ENCODE data around the gene CRIM1.

CRIM1 gene

DNA sequence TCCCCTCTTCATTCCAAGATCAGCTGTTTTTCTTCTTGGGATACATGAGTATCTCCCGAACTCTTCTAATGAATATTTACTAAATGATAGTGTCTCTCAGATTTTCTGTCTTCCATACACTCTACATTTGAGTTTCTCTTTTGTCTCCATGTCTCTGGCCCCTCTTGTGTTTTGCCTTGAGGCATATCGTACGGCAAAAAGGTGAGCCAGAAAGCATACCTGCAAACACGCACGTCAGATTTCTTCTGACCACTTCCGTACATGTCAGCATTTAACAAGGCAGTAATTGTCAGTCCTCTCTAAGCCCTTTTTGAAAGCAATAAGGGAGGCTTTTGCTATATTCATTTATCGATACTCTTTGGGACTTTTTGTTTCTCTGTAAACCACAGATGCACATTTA is 160.0 kb downstream of the CRIM1 start:
- DNase-seq (ENCODE audit: low read depth in 2 of 2, low spot score in 1 of 2) = no peak

DNA sequence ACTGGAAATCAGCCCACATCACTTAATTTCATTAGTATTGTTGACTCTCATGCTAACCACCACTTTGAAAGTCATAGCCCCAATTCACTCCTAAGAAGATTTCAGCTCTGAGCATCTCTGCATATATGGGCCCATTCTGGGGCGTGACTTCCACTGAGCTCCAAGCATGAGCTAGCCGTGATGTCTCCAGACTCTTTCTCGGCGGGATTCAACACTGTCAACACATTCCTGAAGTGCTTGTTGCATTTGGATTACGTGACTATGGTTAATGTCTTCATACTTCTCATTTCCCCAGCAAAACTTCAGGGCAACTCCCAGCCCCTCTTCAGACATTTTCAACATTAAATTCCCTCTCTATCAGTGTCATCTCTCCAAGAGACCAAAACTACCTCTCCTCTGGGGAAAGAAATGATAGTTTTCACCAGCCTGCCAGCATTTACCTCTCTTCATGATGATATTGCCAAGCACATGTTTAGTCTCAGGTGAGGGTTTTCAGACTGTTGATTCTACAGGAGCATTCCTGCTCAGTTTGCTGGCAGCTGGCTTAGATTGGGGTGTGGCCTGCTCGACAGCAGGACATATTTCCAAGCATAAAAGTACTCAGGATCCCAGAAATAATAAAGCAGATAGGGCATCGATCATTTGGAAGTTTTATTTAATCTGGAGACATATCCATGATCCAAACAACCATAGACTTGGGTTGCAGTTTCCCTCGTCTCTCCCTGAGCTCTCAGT is 160.7 kb downstream of the CRIM1 start:
- DNase-seq (ENCODE audit: low read depth in 2 of 2, low spot score in 1 of 2) = no peak

DNA sequence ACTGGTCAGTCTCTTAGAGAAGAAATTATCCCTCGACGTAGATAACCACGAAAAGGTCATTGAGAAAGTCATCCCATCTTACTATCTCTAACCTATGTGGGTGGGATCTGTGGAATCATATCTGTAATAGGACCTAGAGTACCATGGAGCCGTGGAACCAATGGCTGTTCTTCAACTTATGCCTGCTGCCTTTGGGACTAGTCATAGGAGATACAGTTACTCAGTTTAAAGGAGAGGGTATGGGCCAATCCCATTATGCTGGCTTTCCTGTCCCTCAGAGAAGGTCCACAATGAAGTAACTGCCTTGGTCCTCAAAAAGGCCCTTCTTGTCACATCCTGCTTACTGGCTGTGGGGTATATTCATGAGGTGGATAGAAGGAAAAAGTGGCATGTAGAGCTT is 164.9 kb downstream of the CRIM1 start:
- DNase-seq (ENCODE audit: low read depth in 2 of 2, low spot score in 1 of 2) = no peak

DNA sequence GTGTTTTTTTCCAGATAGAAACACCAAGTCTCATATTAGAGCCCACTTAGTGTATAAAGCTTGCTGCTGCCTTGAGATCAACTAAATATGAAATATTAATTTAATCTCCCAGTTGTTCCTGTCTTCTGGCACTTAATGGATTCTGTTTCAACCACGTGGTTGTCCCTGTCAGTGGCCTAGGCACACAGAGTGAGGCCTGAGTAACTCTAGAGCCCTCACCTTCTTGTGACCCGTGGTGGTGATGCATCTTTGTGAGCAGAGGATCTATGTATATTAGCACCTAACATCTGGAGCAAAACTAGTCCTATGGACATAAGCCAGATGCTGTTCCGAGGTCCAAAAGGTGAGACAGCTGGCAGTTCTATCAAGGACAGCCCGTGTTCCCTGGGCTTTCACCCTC is 167.6 kb downstream of the CRIM1 start:
- DNase-seq (ENCODE audit: low read depth in 2 of 2, low spot score in 1 of 2) = no peak

DNA sequence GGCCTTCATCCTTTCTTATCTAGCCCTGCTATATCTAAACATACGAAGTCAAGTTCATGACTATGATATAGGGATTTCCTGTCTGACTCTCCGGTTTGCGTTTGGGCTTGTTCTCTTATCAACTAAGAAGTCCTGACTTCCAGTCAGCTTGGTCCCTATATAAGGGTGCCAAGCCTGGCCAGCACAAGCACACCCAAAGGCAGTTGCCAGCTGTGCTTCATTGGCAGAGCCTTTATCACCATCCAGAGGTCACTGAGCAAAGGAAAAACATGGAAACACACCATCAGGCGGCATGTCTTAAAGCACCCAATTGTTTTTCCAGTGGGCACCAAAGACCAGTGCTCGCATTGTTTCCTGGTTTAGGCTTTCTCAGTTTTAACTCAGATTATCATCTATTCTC is 169.7 kb downstream of the CRIM1 start:
- DNase-seq (ENCODE audit: low read depth in 2 of 2, low spot score in 1 of 2) = no peak

DNA sequence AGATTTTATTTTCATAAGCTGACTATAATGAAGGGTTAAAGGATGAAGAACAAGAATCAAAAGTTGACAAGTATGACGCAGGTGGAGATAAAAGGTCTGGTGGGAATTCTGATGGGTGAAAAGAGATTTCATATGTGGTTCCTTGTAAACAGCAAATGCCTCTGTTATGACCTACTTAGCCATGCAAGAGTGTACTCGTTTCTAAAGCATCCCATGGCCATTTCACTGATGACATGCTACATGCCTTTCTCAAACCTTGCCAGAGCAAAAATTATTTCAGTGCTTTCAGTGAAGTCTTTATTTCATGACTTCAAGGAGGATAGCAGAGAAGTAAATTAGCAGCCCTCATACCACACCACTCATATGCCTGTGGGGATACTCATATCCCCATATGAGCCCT is 170.6 kb downstream of the CRIM1 start:
- no peak for DNase-seq (ENCODE audit: low read depth in 2 of 2, low spot score in 1 of 2)

DNA sequence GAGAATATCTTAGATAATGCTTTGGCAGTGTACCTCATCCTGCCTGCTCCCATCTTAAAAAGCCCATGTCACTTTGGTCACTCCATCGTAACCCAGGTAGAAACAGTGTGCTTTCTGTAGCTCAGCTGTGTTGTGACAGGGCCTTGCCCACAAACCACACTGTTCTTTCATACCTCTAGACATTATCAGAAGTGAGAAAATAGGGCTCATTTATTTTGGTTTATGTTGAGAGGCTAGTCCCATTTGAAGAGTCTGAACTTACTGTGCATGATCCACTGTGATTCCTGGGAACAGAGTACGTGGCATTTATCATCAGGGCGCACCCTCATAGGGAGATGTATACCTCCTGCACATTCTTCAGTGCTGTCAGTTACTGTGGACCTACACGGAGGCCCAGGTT is 172.7 kb downstream of the CRIM1 start:
- no peak for DNase-seq (ENCODE audit: low read depth in 2 of 2, low spot score in 1 of 2)

DNA sequence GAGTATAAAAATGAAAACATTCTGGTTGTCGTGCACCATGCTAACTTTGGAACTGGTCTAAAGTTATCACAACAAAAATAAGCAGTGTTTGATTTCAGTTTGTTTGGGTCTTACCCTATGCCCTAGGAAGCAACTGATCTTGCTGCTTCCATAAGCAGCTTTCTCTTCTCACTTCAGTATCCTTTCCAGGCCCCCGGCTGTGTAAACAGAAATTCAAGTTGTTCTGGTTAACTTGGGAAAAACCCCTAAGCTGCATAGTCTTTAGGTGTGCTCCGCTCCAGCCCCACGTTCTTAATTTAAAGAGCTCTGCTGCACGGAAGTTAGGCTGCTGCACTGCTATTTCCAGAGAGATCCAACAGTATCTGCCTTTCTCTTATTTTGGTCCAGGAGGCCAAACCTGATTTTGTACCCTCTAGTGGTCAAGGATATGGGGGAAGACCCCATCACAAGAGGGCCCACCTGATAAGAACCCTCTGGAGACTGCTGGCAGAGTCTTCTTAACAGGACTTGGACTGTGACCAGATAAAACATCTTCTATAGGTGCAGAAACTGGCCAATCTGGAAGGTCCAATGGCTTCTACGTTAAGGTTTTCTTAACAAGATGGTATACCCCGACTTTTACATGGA is 173.3 kb downstream of the CRIM1 start:
- no peak for DNase-seq (ENCODE audit: low read depth in 2 of 2, low spot score in 1 of 2)

DNA sequence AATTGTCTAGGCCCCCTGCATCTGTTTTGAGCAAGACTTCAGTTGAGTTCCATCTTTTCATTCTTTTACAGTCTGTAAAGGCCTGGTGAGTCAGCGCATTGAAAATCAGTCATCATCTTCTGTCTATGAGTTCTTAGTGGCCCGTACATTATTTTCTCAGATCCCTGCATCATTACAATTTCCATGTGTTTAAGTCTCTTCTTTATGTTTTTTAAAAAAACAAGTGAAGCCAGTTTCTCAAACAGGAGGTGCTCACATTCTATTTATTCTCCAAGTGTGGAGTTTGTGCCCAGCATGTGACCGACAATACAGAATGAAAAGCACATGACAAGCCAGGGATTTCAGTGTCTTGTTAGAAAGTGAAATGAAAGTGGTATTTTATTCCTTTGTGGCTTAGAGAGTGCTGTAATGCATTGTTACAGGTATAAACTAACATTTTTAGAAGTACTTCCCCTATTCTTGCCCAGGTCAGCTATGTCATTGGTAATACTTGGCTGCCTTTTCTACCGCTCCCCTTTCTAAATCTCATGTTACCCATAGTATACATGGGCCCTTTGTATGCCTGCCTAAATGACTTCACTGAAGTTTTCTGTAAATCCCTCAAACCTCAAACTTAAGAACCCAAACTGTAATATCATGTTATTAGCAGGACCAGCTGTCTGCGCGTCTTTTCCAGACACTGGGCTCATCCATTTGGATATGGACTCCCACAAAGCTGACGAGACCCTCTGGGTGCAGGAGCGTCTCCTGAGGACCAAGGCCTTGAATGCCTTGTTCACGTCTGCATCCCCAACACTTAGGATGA is 174.8 kb downstream of the CRIM1 start:
- DNase-seq (ENCODE audit: low read depth in 2 of 2, low spot score in 1 of 2) = no peak

DNA sequence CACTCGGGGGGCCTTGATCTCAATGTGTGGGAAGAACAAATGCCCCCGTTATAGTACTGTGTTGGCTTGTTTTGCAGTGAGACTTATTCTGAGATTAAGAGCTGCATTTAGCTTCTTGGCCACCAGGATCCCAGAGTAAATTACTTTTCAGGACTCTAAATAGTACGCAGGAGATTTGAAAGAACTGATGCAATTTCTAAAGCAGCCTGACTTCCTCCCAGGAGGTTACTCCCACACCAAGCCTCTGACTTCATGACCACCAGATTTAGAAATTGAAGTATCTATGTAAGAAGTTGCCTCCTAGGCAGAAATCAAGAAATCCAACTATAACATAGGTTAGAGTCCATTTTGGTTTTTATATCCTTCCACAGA is 175.4 kb downstream of the CRIM1 start:
- DNase-seq (ENCODE audit: low read depth in 2 of 2, low spot score in 1 of 2) = no peak

DNA sequence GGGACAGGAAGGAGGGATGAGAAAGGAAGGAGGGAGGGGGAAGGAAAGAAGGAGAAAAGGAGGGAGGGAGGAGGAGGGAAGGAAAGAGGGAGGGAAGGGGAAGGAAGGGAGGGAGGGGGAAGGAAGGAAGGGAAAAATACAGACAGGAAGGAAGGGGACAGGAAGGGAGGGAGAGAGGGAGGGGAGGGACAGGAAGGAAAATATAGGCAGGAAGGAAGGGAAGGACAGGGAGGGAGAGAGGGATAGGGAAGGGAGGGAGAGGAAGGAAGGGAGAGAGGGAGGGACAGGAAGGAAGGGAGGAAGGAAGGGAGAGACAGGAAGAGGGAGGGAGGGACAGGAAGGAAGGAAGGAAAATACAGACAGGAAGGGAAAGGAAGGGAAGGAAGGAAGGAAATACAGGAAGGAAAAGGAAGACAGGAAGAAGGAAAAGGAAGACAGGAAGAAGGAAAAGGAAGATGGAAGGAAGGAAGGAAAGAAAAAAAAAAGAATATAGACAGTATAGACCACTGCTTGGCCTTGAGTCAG is 178.8 kb downstream of the CRIM1 start:
- no peak for DNase-seq (ENCODE audit: low read depth in 2 of 2, low spot score in 1 of 2)

DNA sequence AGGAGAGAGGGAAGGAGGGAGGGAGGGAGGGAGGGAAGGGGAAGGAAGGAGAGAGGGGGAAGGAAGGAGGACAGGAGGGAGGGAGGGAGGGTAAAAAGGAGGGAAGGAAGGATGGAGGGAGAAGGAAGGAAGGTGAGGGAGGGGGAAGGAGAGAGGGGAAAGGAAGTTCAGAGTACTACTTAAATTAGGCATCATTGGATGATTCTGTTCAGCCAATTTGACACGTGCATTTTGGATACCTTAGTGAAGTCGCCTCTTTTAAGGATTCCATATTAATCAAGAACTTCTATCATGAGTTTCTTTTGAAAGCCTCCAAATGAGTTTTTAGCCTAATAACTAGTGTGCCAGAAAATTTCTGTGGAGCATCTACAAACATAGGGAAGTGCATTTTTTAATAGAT is 179.5 kb downstream of the CRIM1 start:
- DNase-seq (ENCODE audit: low read depth in 2 of 2, low spot score in 1 of 2) = no peak

DNA sequence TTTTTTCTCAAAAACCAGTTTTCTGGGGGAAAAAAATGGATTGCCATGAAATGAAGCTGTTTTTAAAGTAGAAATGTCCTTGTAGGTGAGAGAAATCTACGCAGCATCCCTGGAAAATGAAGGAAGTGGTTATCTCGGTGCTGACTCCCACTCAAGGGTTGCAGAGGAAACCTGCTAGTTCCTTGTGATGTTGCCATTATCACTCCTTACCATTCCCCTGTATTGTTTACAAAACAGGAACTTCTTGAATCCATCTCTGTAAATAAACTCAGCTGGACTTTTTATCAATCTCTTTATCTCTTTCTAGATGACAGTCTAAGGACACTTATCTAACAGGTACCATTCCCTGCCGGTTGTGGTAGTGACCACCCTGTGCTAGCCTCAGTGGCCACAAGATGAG is 181.2 kb downstream of the CRIM1 start:
- no peak for DNase-seq (ENCODE audit: low read depth in 2 of 2, low spot score in 1 of 2)

DNA sequence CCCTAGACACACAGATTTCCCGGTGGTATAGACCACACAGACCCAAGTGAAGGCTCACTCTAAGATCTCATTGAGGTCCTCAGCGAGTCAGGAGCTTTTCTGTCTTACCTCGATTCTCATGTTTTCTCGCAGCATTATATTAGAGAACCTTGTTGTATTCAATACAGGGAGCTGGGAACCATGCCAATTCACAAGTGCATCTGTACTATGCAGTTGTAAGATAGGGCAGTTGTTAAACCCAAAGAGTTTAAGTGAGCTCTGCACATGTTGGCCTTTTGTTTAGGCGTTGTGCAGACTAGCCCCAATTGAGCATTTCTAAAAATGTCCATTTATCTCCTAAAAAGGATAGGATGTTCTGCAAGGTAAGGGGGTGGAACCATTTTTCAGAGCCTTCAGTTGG is 182.8 kb downstream of the CRIM1 start:
- DNase-seq (ENCODE audit: low read depth in 2 of 2, low spot score in 1 of 2) = no peak

DNA sequence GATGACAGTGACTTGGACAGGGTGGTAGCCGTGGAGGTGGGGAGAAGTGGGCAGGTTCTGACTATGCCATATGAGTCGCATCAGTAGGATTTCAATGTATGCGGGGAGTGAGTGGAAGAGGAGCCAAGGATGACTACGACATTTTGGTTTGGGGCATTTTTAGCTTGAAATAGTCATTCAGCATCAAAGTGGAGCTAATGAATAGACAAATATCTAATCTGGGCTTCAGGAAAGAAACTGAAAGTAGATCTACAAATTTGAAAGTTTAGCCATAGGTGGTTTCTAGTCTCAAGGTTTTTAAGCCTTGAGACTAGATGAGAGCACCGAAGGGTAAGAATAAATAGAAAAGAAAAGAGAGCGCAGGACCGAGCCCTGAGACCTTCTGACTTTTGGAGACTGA is 184.1 kb downstream of the CRIM1 start:
- no peak for DNase-seq (ENCODE audit: low read depth in 2 of 2, low spot score in 1 of 2)

DNA sequence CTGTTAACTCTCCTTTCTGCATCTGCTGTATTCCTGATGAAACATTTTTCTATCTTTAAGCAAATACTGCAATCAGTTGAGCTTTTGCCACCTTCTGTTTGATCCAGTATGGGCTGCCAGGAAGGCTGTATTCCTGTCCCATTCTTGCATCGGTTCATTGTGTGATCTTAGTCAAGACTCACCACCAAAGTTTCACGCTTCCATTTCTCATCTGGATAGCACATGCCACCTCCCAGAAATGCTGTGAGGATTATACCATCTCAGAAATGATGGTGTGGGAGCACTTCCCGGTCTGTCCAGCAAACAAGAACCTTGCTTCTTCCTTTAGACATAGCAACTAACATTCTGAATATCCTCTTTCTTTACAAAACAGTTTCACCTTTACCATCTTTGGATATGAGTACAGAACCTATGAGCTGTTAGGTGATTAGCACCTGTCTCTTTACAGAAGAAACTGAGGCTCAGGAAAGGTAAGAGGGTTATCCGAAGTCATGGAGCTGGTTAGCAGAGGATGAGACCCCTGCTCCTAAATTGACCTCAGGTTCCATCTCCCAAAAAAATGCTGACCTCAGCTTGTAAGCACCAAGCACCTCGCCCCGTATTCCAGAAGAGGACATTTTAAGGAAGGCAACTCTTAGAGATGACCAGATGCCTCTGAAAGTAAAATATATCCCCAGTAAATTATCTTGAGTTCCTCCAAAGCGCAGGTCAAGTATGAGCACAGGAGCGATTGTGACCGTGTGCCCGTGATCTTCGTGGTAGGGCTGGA is 185.6 kb downstream of the CRIM1 start:
- DNase-seq (ENCODE audit: low read depth in 2 of 2, low spot score in 1 of 2) = no peak

DNA sequence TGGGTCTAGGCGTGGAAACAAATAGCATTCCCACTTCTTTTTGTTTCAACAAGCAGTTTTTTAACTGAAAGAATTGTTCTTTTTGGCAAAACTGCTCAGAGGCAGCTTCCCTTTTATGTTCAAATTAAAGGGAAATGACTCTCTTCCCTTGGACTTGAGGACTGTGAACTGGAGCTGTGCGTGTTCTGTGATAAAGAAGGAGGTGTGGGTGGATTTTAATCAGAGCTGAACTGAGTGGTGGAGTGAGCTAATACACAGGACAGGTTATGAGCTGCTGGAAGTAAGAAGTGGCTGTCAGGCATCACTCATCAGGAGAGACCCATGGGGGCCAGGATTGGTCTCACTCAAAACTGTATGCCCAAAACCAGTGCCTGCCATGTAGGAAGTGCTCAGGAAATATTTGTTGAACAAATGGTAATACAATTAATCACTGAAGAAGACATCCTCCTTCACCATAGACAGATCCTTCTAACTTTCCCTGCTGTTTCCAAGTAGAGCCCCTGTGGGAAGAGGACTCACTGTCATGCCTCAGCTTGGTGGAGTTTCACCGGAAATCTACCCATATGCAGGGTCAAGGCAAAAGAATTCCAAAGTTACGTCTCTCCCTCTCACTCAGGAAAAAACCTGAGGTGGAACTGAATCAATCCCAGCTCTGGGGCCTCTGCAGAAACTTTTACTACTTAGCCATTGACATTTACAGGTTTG is 186.5 kb downstream of the CRIM1 start:
- no peak for DNase-seq (ENCODE audit: low read depth in 2 of 2, low spot score in 1 of 2)

DNA sequence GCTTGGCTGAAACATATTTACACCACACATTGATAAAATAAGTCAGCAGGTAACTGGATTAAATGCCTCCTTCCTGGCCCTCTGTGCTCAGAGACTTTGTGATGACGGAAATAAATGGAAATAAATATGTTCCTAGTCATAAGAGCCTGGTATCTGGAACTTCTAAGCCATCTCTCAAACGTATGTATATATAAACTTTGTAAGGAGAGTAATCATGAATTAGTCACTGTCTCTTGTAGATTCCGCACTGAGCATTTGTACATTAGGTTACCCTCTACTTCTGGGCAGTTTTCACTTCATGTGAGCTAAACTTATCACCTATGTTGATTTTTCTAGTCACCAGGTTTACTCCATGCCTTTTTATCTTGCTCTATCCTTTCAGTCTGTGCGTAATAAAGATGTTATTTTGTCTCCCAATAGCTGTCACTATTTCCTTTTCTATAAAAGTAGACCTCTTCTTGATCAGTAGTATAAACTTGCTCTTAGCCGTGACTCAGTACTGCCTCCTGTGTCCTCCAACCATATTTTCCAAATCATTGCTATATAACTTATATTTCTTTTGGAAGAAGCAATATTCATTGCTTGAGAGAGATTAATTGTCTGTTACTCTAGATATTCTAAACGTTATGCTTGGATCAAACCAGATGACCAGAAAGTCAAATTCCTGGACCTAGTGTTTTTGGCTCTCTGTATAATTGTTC is 189.2 kb downstream of the CRIM1 start:
- DNase-seq (ENCODE audit: low read depth in 2 of 2, low spot score in 1 of 2) = no peak

DNA sequence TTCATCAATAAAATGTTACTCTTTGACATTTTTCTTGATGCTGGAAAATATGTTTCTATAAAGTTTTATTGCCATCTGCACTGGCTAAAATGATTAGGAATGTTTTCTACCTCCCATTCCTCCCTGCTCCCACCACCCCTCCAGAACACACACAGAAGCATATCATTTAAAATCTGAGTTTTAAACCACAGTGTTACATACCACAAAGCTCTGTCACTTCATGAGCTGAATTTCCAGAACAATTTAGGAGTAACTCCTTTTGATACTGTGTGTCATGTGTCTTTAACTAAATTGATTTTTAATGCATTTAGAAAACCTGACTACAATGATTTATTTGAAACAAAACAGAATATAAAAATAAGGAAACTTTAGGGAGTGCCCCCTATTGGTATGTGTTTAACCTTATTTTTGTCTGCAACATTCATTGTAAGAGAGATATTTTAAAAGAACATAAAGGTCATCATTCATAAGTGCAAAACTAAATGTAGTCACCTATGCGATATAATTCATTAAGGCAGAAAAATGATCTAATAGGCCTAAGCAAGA is 190.4 kb downstream of the CRIM1 start:
- DNase-seq (ENCODE audit: low read depth in 2 of 2, low spot score in 1 of 2) = no peak

DNA sequence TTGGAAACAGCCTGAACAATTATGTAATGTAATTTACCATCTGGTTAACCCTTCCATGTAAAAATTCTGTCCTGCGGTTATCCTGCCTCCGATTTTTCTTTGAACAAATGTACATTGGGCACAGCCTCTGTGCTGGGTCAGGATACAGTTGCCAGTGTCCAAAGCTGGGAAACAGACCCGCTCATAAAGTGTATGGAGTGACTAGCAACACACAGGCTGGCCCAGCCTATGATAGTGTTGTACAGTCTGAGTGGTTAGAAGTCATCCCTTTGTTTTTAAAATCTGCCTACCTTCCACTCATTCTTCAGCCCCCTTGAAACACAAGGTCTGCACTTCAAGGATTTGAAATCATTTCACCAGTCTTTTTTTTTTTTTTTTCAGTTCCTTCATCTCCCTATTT is 192.3 kb downstream of the CRIM1 start:
- DNase-seq (ENCODE audit: low read depth in 2 of 2, low spot score in 1 of 2) = no peak
